Neural progenitor cell (in vitro differentiated cells): ENCODE measurements around the gene TBXA2R.

Experiments used
- EZH2 ChIP-seq: fragments of 200-600 bp; sonication (generic); IDR thresholded peaks from 2 replicates; pipeline ENCODE4 v1.6.1; 2017; ENCODE audit warnings: antibody characterized with exemption, mild to moderate bottlenecking, moderate library complexity
- EZH2phosphoT487 ChIP-seq: fragments of 200-600 bp; sonication (generic); IDR thresholded peaks from 2 replicates; pipeline ENCODE4 v1.6.1; 2017; ENCODE audit warnings: antibody characterized with exemption
- TF ChIP-seq, protein P1 (sequence below): fragments of 200-600 bp; sonication (generic); IDR thresholded peaks from 2 replicates; pipeline ENCODE4 v1.5.1; 2017; ENCODE audit warnings: antibody characterized with exemption, mild to moderate bottlenecking

DNA sequence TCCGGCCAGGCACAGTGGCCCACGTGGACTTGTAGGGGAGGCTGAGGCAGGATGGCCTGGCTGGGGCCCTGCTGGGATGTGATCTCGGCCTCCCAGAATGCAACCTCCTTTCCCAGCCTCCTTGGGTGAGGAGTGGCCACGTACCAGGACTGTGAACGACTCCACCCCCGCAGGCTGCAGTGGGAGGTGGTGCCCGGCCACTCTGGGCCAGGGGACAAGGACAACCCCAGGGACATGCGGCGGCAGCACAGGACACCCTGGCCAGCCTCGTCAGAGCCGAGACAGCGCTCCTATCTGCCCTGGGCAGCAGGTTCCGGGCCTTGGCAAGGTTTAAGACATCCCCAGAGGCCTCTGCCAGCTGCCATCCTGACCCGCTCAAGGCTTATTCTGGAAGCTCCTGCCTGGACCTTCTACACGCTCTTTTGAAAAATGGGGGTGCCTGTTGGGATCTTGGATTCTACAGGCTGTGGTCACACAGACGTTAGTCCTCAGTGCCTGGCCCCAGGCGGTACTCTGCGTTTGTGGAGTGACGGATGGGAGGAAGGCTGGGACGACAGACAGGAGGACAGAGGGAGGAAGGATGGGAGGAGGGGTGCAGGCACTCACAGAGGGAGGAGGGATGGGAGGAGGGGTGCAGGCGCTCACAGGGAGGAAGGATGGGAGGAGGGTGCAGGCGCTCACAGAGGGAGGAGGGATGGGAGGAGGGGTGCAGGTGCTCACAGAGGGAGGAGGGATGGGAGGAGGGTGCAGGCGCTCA, 39.8 kb upstream of the TBXA2R start:
- TF ChIP-seq, protein P1, sequence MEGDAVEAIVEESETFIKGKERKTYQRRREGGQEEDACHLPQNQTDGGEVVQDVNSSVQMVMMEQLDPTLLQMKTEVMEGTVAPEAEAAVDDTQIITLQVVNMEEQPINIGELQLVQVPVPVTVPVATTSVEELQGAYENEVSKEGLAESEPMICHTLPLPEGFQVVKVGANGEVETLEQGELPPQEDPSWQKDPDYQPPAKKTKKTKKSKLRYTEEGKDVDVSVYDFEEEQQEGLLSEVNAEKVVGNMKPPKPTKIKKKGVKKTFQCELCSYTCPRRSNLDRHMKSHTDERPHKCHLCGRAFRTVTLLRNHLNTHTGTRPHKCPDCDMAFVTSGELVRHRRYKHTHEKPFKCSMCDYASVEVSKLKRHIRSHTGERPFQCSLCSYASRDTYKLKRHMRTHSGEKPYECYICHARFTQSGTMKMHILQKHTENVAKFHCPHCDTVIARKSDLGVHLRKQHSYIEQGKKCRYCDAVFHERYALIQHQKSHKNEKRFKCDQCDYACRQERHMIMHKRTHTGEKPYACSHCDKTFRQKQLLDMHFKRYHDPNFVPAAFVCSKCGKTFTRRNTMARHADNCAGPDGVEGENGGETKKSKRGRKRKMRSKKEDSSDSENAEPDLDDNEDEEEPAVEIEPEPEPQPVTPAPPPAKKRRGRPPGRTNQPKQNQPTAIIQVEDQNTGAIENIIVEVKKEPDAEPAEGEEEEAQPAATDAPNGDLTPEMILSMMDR: no peak
- TF ChIP-seq EZH2 (no peak), EZH2phosphoT487 (no peak)
